ENCODE data around the gene MSANTD2. TPM values are rescaled to one million over a fixed set of nuclear protein-coding genes. Genes with fewer than 3 reads are reported as not detected.
A peak's percentile ranks its signal among the peaks of the same experiment; 100 is the strongest.

MSANTD2 gene
- total and polyA plus RNA-seq, 2 of the 4 experiments (the other 2 are of a cell fraction), result 5.0 to 6.0 TPM

GRCh38 chr11:124753624-124754023, 46.6 kb downstream of the MSANTD2 start:
- ATAC-seq (ENCODE audit: low read depth) (no peak), DNase-seq (no peak)
- peak overlapping the region; percentile 65 for H3K4ac ChIP-seq (ENCODE audit: low read depth, low read length)

More at GRCh38 chr11:124753624-124754023, 46.6 kb downstream of the MSANTD2 start:
- BruUV-seq (replicated peaks), result no TSS peak
- in situ Hi-C loops (cut with MboI; ENCODE audit: low sequenced_read_pairs) (no loop called here), intact Hi-C loops (cut with micrococcal nuclease) (no loop called here), dilution Hi-C loops (cut with HindIII; ENCODE audit: low sequenced_read_pairs, unreplicated experiment) (no loop called here)
- Histone ChIP-seq H3K56ac (ENCODE audit: extremely low read depth, insufficient read depth, low read length) (no peak overlapping the region), H3K27me3 (ENCODE audit: control insufficient read depth, insufficient read depth, low read length) (peaks cover under 1% of the 10 kb centered on the region; the same call in 1 of the 2 replicates), H3K18ac (ENCODE audit: low read depth, low read length) (no peak overlapping the region), H3K4me3 (ENCODE audit: insufficient read depth, low read depth, low read length) (no peak overlapping the region), H2BK20ac (ENCODE audit: low read depth, low read length) (peak overlapping the region; percentile 68), H3K4me1 (ENCODE audit: control insufficient read depth, insufficient read depth, low read length) (peaks cover 8% of the 10 kb centered on the region; the same call in 1 of the 2 replicates), H3K9me3 (ENCODE audit: control insufficient read depth, insufficient read depth, low read length) (no peaks in the 10 kb centered on the region), H3K79me1 (ENCODE audit: low read depth in 1 of 2, low read length in 2 of 2) (no peaks in the 10 kb centered on the region), H2AFZ (replicated peaks; ENCODE audit: low read length, poor library complexity) (peak overlapping the region; percentile 85), H3K27ac (ENCODE audit: insufficient read depth, low read length) (no peak overlapping the region), H4K5ac (ENCODE audit: low read depth, low read length) (no peak overlapping the region), H2BK120ac (ENCODE audit: low read depth, low read length) (peak overlapping the region; percentile 32; the same call in 1 of the 2 replicates), H3K36me3 (ENCODE audit: control insufficient read depth, insufficient read depth, low read length) (no peaks in the 10 kb centered on the region), H3K14ac (replicated peaks; ENCODE audit: low read depth, low read length) (0 out of 2 replicates have a peak overlapping the region, but pooled peaks have one; percentile 45), H4K91ac (ENCODE audit: insufficient read depth, low read depth, low read length) (peak overlapping the region; percentile 49), H4K8ac (ENCODE audit: low read depth in 2 of 2, low read length in 2 of 2) (peak overlapping the region; percentile 8 to 82; a peak in 1 of 4 replicates), H2BK15ac (ENCODE audit: low read depth, low read length) (peak overlapping the region; percentile 23; the same call in 2 of the 3 replicates), H3K9me1 (ENCODE audit: insufficient read depth, low read length) (peaks cover 21% of the 10 kb centered on the region), H3K4me2 (ENCODE audit: low read depth, low read length) (no peak overlapping the region), H3K9ac (ENCODE audit: low read depth, low read length) (no peak overlapping the region), H2AK9ac (replicated peaks; ENCODE audit: low read depth, low read length, poor library complexity) (peak overlapping the region; percentile 18), H2BK5ac (ENCODE audit: low read depth, low read length, poor library complexity, severe bottlenecking) (no peak overlapping the region), H2AK5ac (ENCODE audit: low read depth, low read length) (no peak overlapping the region), H4K20me1 (ENCODE audit: insufficient read depth, low read length) (no peaks in the 10 kb centered on the region), H3K23ac (ENCODE audit: low read depth, low read length) (no peak overlapping the region)
- POLR2A ChIA-PET (ENCODE audit: unreplicated experiment), result no interaction called here
- 100% methylated on average over 2 of the region's 7 CpGs; no CpG with 5 or more reads in 1 of the 2 experiments for WGBS, 2 experiments (ENCODE audit: extremely low coverage in 2 of 2, insufficient read length in 1 of 2)
- TF ChIP-seq NFE2L2 (IDR thresholded peaks at IDR 0.05; ENCODE audit: low read depth, low read length), result no peak
- TF ChIP-seq ELK1 (IDR thresholded peaks at IDR 0.05; ENCODE audit: borderline replicate concordance, low read depth, low read length), result no peak
- TF ChIP-seq FOS (IDR thresholded peaks at IDR 0.05; ENCODE audit: low read depth, low read length), result no peak
- TF ChIP-seq RFX5 (IDR thresholded peaks at IDR 0.05; ENCODE audit: low read depth, low read length), result no peak
- CTCF ChIA-PET, result interaction anchor here (1.5 kb wide), 1 partner anchor 9 kb away, joined by 3 read pairs; no protein-coding TSS in a partner anchor
